MCF 10A (cell line): ENCODE data around the gene GPR89A. TPM values are rescaled to one million over a fixed set of nuclear protein-coding genes. Genes with fewer than 3 reads are reported as not detected.

Experiments used
- BruUV-seq: library from RNA; stranded (reverse); fragments of 400-500 nt; replicated peaks from 2 replicates; lab custom pipeline; 2021; lab: Mats Ljungman, UMichigan
- CTCF ChIA-PET: fragments of 300-600 bp; sonication (Branson Sonifier 250); formaldehyde crosslinking; extraction: SDS; loops from one replicate; lab custom pipeline; 2021; ENCODE audit warnings: antibody characterized with exemption, inconsistent platforms; lab: Yijun Ruan, JAX
- POLR2A ChIA-PET: fragments of 300-600, 350-650 bp; sonication (Branson Sonifier 250); formaldehyde crosslinking; extraction: SDS; loops from one replicate; lab custom pipeline; 2020; ENCODE audit warnings: antibody characterized with exemption, inconsistent platforms; lab: Yijun Ruan, JAX
- DNase-seq: peaks from one replicate; pipeline ENCODE4 v3.0.0-alpha.2; 2018; ENCODE audit not compliant: unreplicated experiment
- H3K27ac Mint-ChIP-seq: one replicate; pipeline ENCODE4 v1.8.0; 2022; ENCODE audit warnings: mild to moderate bottlenecking, low read depth, mixed read lengths; ENCODE audit not compliant: unreplicated experiment
- H3K27me3 Mint-ChIP-seq: one replicate; pipeline ENCODE4 v1.8.0; 2022; ENCODE audit warnings: mixed read lengths; ENCODE audit not compliant: insufficient read depth, unreplicated experiment
- H3K36me3 Mint-ChIP-seq: one replicate; pipeline ENCODE4 v1.8.0; 2022; ENCODE audit warnings: mild to moderate bottlenecking, moderate library complexity, mixed read lengths; ENCODE audit not compliant: insufficient read depth, unreplicated experiment
- H3K4me1 Mint-ChIP-seq: one replicate; pipeline ENCODE4 v1.8.0; 2022; ENCODE audit warnings: mixed read lengths; ENCODE audit not compliant: insufficient read depth, unreplicated experiment
- H3K4me3 Mint-ChIP-seq: one replicate; pipeline ENCODE4 v1.8.0; 2022; ENCODE audit warnings: mild to moderate bottlenecking, moderate library complexity, mixed read lengths; ENCODE audit not compliant: unreplicated experiment
- H3K9me3 Mint-ChIP-seq: one replicate; pipeline ENCODE4 v1.8.0; 2022; ENCODE audit warnings: mixed read lengths; ENCODE audit not compliant: unreplicated experiment
- intact Hi-C: fragments of 100-400 bp; cut with micrococcal nuclease; formaldehyde crosslinking; loops from 2 replicates; pipeline ENCODE4 v1.14.1; 2022
- total RNA-seq: library from RNA; stranded (reverse); gene quantifications from 2 replicates; pipeline ENCODE4 v1.2.3, GENCODE V29; 2022
- TF ChIP-seq, protein P1 (sequence below): fragments of 200-600 bp; IDR thresholded peaks from one replicate; pipeline ENCODE4 v1.8.0; 2022; ENCODE audit warnings: antibody characterized with exemption, mild to moderate bottlenecking; ENCODE audit not compliant: unreplicated experiment

The GPR89A gene
- total RNA-seq, 1 experiment from 2014 or later: 45.2 TPM

DNA sequence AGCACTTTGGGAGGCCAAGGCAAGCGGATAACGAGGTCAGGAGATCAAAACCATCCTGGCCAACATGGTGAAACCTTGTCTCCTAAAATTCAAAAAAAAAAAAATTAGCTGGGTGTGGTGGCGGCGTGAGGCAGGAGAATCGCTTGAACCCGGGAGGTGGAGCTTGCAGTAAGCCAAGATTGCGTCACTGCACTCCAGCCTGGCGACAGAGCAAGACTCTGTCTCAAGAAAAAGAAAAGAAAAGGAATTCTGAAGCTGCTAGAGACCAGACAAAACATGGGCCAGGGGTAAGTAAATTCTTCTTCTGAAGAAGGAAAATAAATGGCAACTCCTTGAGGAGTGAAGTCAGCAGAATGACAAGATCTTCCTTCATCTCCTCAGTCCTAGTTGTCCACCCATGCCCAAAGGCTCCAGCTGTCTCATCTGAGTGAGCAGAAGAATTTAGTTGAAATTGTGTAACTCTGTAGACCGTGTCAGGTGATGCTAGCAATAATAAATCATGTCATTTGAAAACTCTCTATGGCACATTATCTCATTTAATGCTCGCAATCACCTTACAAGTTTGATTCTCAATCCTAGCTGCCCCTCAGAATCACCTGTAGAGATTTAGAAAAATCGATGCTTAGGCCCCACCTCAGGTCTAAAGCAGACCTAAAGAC lies 85.1 kb downstream of the GPR89A start:
- H3K9me3 Mint-ChIP-seq: no peaks in the 10 kb centered on the region
- POLR2A ChIA-PET: interaction anchor here (1.3 to 3.3 kb wide), 2 partner anchors 10 to 13 kb away, joined by 3 to 11 read pairs; partner anchors contain the start of gene PDZK1
- TF ChIP-seq, protein P1, sequence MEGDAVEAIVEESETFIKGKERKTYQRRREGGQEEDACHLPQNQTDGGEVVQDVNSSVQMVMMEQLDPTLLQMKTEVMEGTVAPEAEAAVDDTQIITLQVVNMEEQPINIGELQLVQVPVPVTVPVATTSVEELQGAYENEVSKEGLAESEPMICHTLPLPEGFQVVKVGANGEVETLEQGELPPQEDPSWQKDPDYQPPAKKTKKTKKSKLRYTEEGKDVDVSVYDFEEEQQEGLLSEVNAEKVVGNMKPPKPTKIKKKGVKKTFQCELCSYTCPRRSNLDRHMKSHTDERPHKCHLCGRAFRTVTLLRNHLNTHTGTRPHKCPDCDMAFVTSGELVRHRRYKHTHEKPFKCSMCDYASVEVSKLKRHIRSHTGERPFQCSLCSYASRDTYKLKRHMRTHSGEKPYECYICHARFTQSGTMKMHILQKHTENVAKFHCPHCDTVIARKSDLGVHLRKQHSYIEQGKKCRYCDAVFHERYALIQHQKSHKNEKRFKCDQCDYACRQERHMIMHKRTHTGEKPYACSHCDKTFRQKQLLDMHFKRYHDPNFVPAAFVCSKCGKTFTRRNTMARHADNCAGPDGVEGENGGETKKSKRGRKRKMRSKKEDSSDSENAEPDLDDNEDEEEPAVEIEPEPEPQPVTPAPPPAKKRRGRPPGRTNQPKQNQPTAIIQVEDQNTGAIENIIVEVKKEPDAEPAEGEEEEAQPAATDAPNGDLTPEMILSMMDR: no peak
- H3K36me3 Mint-ChIP-seq: no peaks in the 10 kb centered on the region
- no TSS peak for BruUV-seq
- H3K27me3 Mint-ChIP-seq: no peaks in the 10 kb centered on the region
- intact Hi-C loops: no loop called here
- H3K4me1 Mint-ChIP-seq: peaks cover 21% of the 10 kb centered on the region
- no peak overlapping the region for H3K27ac Mint-ChIP-seq
- H3K4me3 Mint-ChIP-seq: no peak overlapping the region
- CTCF ChIA-PET: interaction anchor here (0.6 to 1.1 kb wide), 2 partner anchors 12 to 28 kb away, joined by 3 to 6 read pairs; no protein-coding TSS in a partner anchor
- DNase-seq: peak; percentile 25

DNA sequence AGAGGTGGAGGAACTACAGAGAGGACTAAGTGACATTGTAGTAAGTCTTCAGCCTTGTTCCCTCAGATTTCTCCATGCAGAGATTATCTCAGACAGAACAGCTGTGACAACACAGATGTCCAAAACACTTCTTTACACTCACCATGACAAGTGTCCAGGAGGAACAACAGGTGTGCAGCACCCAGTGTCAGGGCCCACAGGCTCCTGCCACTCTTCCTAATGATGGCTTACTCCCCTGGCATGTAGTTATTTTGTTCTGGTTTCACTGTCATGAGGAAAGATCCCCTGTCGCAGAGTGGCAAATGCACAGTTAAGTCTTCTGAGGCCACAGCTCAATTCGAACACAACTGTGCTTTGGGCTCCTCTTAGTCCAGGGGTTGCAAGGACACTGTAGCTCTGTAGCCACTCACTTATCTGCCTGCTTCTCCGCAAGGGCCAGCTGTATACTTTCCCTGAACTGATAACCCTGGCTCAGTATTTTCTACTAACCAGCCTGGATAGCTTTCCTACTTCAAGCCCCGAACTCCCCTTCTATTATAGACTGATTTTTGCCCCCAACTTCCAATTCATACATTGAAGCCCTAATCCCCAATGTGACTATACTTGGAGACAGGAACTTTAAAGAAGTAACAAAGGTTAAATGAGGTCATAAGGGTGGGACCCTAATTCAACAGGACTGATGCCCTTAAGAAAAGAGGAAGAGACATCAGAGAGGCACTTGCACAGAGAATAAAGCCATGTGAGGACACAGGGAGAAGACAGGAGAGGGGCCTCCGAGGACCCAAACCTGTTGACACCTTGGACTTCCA lies 88.2 kb downstream of the GPR89A start:
- no peaks in the 10 kb centered on the region for H3K36me3 Mint-ChIP-seq
- ChIA-PET POLR2A (no interaction called here), CTCF (interaction anchor here (0.7 kb wide), 1 partner anchor 85 kb away, joined by 3 read pairs; no protein-coding TSS in a partner anchor)
- no peak overlapping the region for H3K27ac Mint-ChIP-seq
- H3K27me3 Mint-ChIP-seq: no peaks in the 10 kb centered on the region
- intact Hi-C loops: no loop called here
- no peak overlapping the region for H3K4me3 Mint-ChIP-seq
- DNase-seq: no peak
- BruUV-seq: no TSS peak
- TF ChIP-seq, protein P1: no peak
- H3K9me3 Mint-ChIP-seq: no peaks in the 10 kb centered on the region
- peaks cover 4% of the 10 kb centered on the region for H3K4me1 Mint-ChIP-seq

DNA sequence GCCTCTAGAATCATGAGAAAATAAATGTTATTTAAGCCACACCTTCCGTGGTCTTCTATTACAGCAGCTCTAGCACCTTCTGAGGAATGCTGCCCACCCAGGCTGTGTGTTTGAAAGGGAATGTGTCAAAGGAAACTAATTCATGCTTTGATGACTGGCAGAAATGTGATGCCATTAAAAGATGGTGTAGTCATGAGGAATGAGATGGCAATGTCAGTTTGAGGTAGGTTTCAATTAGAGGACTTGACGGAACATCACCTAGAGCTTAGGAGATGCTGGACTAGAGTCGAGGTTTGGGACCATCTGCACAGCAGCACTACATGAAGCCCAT lies 88.8 kb downstream of the GPR89A start:
- BruUV-seq: no TSS peak
- no peak overlapping the region for H3K4me3 Mint-ChIP-seq
- H3K36me3 Mint-ChIP-seq: no peaks in the 10 kb centered on the region
- H3K4me1 Mint-ChIP-seq: no peaks in the 10 kb centered on the region
- no peaks in the 10 kb centered on the region for H3K9me3 Mint-ChIP-seq
- TF ChIP-seq, protein P1: no peak
- ChIA-PET CTCF (no interaction called here), POLR2A (no interaction called here)
- DNase-seq: no peak
- H3K27ac Mint-ChIP-seq: no peak overlapping the region
- intact Hi-C loops: no loop called here
- no peaks in the 10 kb centered on the region for H3K27me3 Mint-ChIP-seq

DNA sequence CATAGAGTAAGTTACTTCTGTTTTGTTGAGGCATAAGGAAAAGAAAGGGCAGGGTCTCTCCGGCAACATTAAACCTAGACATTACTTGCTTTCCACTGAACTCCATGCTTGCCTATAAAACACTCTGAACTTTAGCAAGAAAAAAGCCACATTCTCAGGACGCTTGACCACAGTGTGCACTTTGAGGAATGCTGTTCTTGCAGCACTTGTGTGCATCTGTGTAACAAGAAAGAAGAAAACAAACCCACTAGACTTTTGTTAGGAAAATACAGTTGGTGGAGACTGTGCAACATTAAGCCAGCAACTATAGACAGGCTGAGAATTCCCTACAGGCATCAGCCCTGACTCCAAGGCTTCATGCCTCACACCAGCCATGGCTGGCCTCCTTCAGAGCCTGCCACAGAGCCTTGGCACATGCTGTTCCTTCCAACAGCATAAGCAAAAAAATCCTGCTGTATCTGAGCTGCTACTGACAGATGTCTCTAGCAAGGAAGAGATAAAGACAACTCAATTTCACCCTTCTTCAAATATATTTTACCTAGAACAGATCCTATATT lies 93.6 kb downstream of the GPR89A start:
- no peaks in the 10 kb centered on the region for H3K9me3 Mint-ChIP-seq
- H3K27me3 Mint-ChIP-seq: no peaks in the 10 kb centered on the region
- intact Hi-C loops: no loop called here
- TF ChIP-seq, protein P1: no peak
- no peak overlapping the region for H3K4me3 Mint-ChIP-seq
- no peaks in the 10 kb centered on the region for H3K36me3 Mint-ChIP-seq
- no peak overlapping the region for H3K27ac Mint-ChIP-seq
- ChIA-PET CTCF (interaction anchor here (1.2 to 1.4 kb wide), 2 partner anchors 8 to 19 kb away, joined by 3 read pairs; no protein-coding TSS in a partner anchor), POLR2A (no interaction called here)
- no TSS peak for BruUV-seq
- no peak for DNase-seq
- peaks cover 11% of the 10 kb centered on the region for H3K4me1 Mint-ChIP-seq
